GM21381 (cell line): ENCODE results near the gene RNF123.
"Not testable (repeated sequence)": the region's sequence is repeated elsewhere in the genome, so short reads cannot be mapped to it uniquely, and the experiment has no call there.

ENCODE experiments used
- ATAC-seq: cut with Tn5 transposase; IDR thresholded peaks from one replicate; pipeline ENCODE4 v1.9.1; 2021; ENCODE audit warnings: mild to moderate bottlenecking, moderate library complexity; ENCODE audit not compliant: unreplicated experiment

Gene RNF123

DNA sequence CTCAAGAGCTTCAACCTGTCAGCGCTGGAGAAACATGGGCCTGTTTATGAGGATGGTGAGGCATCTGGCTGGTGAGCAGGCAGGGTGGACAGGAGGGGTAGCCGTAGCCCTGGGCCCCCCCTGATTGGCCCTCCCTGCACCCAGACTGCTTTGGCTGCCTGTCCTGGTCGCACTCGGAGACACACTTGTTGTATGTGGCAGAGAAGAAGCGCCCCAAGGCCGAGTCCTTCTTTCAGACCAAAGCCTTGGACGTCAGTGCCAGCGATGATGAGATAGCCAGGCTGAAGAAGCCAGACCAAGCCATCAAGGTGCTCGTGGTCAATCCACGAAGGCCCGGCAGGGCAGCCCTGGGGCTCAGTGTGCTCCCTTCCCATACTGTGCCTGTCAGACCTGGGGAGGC, 13.4 kb upstream of the RNF123 start:
- ATAC-seq: no peak

DNA sequence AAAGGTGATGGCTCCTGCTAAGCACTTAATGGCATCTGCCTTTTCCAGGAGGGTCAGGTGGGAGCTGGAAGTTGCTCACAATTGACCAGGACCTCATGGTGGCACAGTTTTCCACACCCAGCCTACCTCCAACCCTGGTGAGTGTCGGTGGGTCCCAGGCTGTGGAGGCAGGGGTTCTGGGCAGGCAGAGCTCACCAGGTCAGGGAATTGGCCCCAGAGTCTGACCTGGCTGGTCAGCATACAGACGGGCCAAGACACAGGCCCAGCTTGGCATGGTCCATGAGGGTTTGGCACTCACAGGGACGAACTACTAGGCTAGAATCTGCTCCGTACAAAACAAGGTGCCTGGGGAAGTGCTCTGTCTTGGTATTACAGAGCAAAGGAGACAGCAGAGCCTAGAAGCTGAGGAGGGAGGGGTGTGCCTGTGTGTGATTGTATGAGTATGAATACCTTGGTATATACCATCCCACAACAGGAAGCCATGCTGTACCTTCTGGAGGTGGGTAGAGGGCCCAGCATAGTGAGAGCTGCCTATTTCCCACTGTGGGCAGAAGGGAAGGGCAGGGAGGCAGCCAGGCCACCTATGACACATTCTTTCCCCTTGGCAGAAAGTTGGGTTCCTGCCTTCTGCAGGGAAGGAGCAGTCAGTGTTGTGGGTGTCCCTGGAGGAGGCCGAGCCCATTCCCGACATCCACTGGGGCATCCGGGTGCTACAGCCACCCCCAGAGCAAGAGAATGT, 8.7 kb upstream of the RNF123 start:
- ATAC-seq: no peak

DNA sequence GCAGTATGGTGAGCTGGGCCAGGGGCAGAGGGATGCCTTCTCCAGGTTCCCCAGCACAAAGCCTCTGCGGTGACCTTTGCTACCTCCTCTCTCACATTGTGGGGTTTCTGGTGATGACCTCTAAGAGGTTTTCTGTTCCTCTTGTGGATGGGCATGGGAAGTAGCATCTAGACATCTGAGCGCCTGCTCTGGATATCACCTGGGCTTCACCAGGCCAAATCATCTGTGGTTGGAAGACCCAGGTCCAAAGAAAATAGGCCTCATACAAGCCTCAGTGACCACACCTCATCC, 8.2 kb upstream of the RNF123 start:
- ATAC-seq: no peak

DNA sequence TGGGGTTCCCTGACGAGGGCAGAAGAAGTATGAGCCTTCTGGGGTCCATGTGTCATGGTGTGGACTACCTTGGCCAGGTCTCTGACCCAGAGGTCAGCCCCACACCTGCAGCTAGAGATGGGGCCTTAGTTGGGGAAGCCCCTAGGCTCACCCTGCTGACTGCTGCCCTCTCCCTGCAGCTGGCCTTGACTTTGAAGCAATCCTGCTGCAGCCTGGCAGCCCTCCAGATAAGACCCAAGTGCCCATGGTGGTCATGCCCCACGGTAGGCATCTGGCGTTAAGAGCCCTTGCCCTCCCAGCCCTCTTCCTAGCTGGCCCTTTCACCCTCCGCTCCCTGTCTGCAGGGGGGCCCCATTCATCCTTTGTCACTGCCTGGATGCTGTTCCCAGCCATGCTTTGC, 7.8 kb upstream of the RNF123 start:
- ATAC-seq: no peak

DNA sequence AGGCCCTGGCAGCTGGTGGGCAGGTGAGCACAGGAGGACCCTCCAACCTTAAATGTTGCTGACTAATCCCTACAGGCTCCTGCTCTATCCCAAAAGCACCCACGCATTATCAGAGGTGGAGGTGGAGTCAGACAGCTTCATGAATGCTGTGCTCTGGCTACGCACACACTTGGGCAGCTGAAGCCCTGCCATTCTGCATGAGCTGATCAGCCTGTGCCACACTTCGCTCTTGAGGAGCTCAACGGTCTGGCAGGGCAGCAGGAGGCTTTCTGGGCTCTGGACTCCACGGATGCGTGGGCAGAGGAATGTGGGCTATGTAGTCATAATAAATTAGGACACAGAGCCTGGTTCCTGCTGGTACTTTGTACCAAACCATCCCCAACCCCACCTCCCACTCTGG, 6.2 kb upstream of the RNF123 start:
- ATAC-seq: no peak

DNA sequence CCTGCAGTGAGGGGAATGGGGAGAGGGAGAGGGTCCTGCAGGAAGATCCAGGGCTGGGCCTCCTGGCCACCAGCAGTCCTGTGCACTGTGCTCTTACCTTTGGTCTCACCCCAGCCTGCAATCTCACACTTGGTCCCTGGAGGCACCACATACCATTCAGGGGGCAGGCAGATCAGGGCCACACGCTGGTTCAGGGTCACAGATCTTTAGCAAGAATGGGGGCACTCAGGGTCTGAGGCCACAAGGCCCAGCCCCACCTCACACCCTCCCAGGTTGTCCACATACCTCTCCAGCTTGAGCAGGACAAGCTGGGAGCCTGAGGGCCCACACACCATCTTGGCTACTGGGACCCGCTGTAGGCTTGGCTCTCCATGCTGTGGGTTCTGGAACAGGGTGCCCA, 4.9 kb upstream of the RNF123 start:
- not testable (repeated sequence) for ATAC-seq

DNA sequence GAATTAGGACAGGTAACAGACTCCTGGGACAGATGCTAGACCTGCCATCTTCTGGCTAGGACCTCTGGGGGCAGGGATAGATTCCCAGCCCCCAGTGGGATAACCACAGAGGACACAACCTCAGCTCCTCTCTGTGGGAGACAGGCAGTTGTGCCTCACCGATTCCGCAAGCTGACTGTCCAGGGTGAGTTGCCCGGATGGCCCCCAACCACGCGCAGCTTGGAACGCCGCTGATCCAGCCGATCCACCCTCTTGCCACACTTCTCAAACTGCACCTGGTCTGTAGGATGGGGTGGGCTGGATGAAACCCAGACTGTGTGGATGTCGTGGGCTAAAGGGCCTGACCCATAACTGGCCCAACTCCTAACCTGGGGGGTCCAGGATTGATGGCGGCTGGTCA, 4.3 kb upstream of the RNF123 start:
- not testable (repeated sequence) for ATAC-seq

DNA sequence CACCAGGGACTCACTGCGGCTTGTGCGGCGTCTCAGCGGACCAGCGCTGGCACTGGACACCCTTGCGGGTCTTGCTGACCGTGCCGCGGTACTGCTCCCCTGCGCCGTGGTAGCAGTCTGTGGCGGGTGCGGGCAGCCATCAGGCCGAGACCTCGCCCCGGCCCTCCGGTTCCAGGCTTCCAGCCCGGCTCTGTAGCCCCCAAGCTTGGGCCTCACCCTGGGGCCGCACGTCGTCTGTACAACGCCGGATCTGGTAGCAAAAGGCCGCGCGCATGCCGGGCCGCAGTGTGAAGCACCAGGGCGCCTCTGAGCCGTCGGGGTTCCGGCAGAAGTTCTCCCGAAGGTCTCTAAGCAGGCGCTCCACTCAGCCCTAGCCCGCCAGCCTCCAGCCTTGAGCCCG, 3.5 kb upstream of the RNF123 start:
- not testable (repeated sequence) for ATAC-seq

DNA sequence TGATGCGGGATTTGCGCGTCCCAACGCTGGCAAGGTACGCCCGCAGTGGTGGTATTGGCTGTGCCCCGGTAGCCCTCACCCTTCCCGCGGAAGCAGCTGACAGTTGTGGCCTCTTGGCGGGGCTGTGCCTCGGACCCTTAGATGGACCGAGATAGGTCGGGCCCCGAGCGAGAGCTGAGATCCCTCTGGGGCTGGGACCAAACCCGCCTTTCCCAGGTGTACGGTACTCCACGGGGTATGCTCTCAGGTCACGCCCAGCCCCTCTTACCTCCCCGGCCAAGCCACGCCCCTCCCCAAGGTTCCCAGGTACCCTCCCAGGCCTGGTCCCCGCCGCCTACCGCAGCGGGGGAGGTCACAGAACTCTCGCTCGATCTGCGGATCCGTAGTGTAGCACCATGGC, 3.0 kb upstream of the RNF123 start:
- not testable (repeated sequence) for ATAC-seq

DNA sequence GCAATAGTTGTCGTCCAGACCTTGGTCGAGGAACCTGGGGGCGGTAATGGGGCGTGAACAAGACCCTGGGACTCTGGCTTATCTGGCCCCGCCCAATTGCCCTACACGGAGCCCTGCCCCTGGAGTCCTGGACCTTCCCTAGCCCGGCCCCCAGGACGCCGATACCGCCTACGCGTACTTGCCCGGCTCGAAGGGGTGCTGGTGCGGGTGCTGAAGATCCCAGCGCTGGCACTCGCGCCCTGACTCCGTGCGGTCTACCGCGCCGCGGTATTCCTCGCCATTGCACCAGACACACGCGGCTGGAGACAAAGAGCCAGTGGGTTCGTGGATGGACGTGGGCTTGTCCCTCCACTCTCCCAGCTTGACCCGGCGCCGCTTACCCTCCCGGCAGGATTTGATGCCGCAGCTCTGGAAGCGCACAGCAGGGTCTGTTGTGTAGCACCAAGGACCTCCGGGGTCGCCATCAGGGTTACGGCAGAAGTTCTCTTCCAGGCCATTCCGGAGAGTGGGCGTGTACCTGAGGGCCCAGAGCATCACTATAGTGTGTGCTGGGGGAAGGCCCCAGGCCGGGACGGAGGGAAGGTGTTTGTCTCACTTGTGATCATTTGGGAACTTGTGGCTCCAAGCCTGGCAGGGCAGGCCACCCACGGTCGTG, 2.5 kb upstream of the RNF123 start:
- not testable (repeated sequence) for ATAC-seq

DNA sequence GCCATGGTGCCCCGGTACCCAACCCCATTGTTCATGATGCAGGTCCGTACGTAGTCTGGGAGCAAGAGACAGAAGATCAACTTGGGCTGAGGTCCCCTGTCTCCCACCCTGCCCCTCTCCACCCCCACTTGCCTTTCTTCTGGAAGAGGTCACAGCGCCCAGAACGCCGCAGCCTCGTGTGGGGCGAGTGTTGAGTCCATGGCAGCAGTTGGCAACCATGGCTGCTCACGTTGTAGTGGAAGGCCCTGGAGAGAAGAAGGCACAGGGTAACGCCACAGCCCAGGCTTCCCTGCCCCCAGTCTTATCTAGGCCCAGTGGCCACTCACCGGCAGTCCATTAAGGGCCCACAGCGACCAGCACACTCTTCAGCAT, 1.9 kb upstream of the RNF123 start:
- not testable (repeated sequence) for ATAC-seq

DNA sequence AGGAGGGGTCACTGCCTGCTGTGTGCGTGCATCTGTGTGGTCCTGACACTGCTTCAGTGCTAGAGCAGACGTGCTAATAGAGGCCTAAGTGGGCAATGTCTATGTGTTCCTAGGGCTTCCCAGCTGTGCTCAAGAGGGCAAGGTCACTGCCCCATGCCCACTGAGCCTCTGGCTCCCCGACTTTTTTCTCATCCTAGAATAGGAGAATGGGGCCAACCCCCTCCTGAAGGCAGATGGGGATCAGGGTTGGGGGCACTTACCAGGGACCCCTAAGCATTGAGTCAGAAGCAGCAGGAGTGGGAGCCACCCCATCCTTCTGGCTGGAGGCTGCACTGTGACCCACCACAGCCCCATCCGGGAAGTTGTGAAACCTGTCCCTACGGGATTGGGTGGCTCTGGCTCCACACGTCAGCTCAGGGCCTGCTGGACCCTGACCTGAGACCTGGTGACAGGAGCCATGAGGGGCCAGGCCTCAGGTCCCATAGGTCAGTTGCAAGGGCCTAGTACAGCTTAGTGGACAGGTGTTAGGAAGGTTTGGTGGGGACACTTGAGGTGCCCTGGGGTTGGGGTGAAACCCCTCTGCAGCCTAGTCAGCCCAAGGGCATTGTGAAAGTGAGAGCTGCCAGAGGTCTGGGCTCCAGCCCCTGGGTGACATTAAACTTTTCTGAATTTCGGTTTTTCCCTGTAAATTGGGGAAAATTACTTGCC, 865 bp upstream of the RNF123 start:
- ATAC-seq: peak; percentile 21

DNA sequence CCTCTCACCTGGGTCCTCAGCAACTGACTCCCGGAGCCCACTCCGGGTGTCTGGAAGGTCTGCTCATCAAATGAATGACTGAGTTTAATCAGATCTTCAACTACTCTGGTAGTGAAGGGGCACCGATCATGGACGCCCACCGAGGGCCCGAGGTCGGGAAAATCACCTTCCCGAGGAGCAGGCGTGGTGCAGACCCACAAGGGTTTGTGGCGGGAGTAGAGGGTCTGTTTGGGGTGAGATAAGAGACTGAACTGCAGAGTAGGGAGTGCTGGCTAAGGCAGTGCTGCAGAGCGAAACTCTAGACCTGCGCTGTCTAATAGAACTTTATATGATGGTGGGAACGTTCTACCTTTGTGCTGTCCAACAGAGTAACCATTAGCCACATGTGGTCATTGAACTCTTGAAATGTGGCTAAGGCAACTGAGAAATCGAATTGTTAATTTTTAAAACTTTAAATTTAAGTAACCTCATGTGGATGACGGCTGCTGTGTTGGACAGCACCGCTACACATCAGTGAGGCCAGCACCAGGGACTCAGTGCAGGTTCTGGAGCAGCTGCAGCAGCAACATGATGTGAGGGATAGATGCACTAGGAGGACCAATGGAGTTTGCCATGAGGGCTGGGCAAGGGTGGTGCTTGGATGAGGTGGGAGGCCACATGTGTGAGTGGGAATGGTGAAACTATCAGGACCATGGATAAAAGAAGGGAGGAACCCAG, 709 bp downstream of the RNF123 start:
- peak; percentile 3 for ATAC-seq

DNA sequence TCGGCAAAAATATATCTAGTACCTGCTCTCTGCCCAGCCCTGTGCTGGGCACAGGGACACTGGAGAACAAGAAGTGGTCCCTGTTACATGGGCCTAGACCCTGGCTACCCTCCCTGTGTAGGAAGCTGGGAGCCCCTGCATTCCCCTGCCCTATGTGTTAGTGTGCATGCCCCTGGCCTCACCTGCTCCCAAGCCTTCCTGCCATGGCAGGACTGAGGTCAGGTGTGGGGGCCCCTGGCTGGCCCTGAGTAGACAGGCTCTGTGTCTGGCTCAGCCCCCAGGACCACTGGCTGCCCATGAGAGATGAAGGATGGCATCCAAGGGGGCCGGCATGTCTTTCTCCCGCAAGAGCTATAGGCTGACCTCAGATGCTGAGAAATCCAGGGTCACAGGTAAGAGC, 1.5 kb downstream of the RNF123 start:
- not testable (repeated sequence) for ATAC-seq

DNA sequence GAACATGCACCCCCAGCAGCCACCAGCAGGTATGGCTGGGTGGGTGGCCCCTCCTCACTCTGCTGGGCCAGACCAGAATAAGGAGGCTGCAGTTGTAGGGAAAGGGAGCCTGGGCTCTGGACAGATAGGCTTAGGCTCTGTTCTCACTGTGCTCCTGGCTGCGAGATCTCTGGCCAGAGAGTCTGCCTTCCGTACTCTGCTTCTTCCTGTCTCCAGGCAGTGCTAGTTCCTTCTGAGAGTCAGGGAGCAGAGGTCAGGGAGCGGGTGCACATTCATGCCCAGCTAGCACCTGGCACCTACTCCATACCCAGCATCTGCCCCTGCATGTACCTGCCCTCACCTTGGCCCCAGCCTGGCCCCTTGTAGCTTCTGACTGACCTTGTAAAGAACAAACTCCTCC, 2.1 kb downstream of the RNF123 start:
- ATAC-seq: not testable (repeated sequence)

DNA sequence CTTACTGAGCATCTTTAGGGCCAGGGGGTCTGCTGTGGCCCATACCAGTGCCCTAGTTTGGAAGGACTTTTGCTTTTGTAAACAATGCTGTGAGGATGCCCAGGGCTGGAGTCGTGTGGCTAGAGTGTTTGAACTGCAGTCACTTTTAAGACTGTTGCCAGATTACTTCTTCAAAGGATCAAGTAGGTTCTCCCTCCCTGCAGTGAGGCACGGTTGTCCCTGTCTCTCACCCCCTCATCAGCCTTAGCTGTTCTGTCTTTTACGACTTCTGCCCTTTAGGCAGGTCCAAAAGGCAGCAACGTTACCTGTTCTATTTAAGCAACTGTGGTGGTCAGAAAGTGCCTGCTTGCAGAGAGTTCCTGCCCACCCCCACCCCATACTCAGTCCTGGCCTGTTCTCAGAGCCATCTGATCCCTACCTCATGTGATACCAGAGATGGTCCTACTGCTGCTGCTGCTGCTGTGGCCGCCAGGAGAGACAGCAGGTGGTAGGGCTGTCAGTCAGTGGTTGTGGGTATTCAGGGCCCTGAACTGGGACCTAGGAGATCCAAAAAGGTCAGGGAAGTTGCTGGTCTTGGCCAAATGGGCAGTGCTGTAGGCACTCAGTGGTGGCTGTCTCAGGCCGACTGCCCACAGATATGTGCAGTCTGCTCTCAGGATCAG, 5.2 kb downstream of the RNF123 start:
- not testable (repeated sequence) for ATAC-seq

DNA sequence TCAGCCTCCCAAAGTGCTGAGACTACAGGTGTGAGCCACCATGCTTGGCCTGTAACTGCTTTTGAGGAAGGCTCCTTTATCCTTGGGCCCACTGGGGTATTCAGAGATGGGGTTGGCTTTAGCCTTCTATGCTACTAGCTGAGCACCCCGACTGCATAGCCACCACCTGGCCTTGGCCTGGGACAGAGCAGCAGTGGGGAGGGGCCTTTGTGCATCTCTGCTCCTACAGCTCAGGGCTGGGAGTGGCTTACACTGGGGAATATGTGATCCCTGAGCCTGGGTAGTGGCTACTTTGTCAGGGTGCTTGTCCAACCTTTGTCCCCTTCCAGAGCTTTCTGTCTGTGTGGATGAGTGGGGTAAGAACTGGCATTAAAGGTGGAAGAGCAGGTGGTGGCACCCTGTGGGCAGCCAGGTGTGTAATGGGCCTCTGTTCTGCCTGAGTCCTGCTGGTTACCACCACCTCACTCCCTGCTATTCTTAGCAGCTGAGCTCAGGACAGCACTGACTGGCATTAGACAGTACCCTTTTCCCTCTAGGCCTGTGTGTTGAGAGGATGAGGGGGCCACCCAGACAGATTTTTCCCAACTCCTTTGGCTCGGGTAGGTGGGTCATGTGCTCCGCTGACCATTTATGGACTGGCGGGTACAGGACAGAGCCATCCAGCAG, 6.1 kb downstream of the RNF123 start:
- ATAC-seq: not testable (repeated sequence)

DNA sequence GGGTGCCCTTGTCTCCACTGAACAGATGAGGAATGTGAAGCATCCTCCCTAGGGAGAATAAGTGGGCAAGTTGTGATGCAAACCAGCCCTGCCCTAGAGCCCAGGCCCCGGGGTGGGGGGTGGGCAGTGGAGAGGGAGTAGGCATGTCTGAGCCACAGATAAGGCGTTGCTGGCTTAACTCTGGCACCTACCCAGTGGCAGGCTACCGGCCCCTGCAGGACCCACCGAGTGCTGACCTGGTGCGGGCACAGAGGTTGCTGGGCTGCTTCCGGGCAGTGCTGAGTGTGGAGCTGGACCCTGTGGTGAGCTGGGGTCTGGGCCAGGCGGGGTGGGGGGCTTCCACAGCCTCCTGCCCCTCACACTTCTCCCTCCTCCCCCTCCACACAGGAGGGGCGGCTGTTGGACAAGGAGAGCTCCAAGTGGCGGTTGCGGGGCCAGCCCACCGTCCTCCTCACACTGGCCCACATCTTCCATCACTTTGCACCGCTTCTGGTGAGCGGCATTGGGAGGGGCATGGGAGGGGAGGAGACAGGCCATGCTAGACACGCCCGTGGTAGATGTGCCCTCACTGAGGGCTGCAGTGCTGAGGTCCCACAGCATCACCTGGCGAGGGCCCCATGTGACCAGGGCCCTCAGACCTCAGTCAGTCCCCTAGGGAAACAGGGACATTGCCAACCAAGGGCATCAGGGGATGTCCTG, 10.1 kb downstream of the RNF123 start:
- ATAC-seq: no peak

DNA sequence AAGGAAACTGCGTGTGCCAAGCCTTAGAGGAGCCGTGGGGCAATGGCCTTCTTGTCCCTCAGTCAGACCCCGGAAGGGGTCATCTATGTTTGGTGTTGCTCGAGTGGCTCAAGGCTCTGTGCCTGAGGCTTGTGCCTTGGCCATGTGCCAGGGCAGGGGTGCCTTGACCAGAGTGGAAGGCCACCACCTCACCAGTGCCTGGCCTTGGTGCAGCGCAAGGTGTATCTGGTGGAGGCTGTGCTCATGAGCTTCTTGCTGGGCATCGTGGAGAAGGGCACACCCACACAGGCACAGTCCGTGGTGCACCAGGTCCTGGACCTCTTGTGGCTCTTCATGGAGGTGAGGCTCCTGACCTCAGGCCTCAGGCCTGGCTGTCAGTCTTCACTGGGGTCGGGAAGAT, 10.7 kb downstream of the RNF123 start:
- ATAC-seq: no peak
